Gastrocnemius medialis (tissue), 4 donors: ENCODE data around the gene TMCO4.

Source experiments
- CTCF ChIP-seq, 5 experiments: fragments of 450-650 bp in 3 of 5; fragments of 200-600 bp in 2 of 5; sonication (generic) in 2 of 5; IDR thresholded peaks in 4 of 5; conservative IDR thresholded peaks in 1 of 5; 1 replicate in 4 of 5; 2 replicates in 1 of 5; pipeline ENCODE4 v1.5.1; 2016 to 2019; ENCODE audit warnings: antibody characterized with exemption in 5 of 5, mild to moderate bottlenecking in 3 of 5, moderate library complexity in 3 of 5
- POLR2A ChIP-seq, 2 donors: fragments of 450-650 bp; IDR thresholded peaks; one replicate each; pipeline ENCODE4 v1.6.1; 2017; ENCODE audit warnings: antibody characterized with exemption in 2 of 2, mild to moderate bottlenecking in 2 of 2, moderate library complexity in 2 of 2

- no peak for TF ChIP-seq CTCF (IDR thresholded peaks at IDR 0.05 in 4 of 5, conservative IDR thresholded peaks at IDR 0.05 in 1 of 5)
- no peak for TF ChIP-seq POLR2A (IDR thresholded peaks at IDR 0.05)
These were observed 30.3 kb downstream of the TMCO4 start for GRCh38 chr1:19769211-19769932.
